OCI-LY1 (cell line): ENCODE results near the gene BRD3OS.

ENCODE experiments used
- H2AFZ ChIP-seq: fragments of 200-600 bp; sonication (generic), shearing (Covaris generic); 2 replicates; pipeline ENCODE4 v1.6.0; 2014; ENCODE audit warnings: antibody characterized with exemption, mild to moderate bottlenecking, low read length
- H3F3A ChIP-seq: fragments of 200-600 bp; sonication (generic), shearing (Covaris generic); 2 replicates; pipeline ENCODE4 v1.6.0; 2014; ENCODE audit warnings: mild to moderate bottlenecking, antibody characterized with exemption, low read length, moderate library complexity; ENCODE audit not compliant: insufficient read depth
- H3K27ac ChIP-seq: fragments of 200-600 bp; sonication (generic); 2 replicates; pipeline ENCODE4 v1.5.1; 2014; ENCODE audit warnings: low read length, mixed run types, mild to moderate bottlenecking, low read depth; ENCODE audit not compliant: poor library complexity, severe bottlenecking
- H3K27me3 ChIP-seq: fragments of 200-600 bp; sonication (generic); 2 replicates; pipeline ENCODE4 v1.6.0; 2014; ENCODE audit warnings: antibody characterized with exemption, mild to moderate bottlenecking, low read length, moderate library complexity; ENCODE audit not compliant: insufficient read depth
- H3K36me3 ChIP-seq: fragments of 200-600 bp; sonication (generic); 2 replicates; pipeline ENCODE4 v1.6.1; 2014; ENCODE audit warnings: mild to moderate bottlenecking, antibody characterized with exemption, low read length, moderate library complexity, mixed read lengths; ENCODE audit not compliant: insufficient read depth
- H3K4me1 ChIP-seq: fragments of 200-600 bp; sonication (generic); 2 replicates; pipeline ENCODE4 v1.5.1; 2014; ENCODE audit warnings: mild to moderate bottlenecking, low read length, moderate library complexity; ENCODE audit not compliant: insufficient read depth, severe bottlenecking
- H3K4me2 ChIP-seq: fragments of 200-600 bp; sonication (generic), shearing (Covaris generic); 2 replicates; pipeline ENCODE4 v1.6.1; 2014; ENCODE audit warnings: low read length
- H3K4me3 ChIP-seq: fragments of 200-600 bp; sonication (generic); 2 replicates; pipeline ENCODE4 v1.5.1; 2014; ENCODE audit warnings: low read length, low read depth, mild to moderate bottlenecking, mixed read lengths; ENCODE audit not compliant: poor library complexity, severe bottlenecking
- H3K79me2 ChIP-seq: fragments of 200-600 bp; shearing (Covaris generic); 2 replicates; pipeline ENCODE4 v1.6.1; 2016; ENCODE audit warnings: mixed run types, low read length, mixed read lengths; ENCODE audit not compliant: insufficient read depth
- H3K9ac ChIP-seq: fragments of 200-600 bp; sonication (generic), shearing (Covaris generic); 2 replicates; pipeline ENCODE4 v1.6.1; 2014; ENCODE audit warnings: mild to moderate bottlenecking, low read length, mixed read lengths
- H3K9me2 ChIP-seq: fragments of 200-600 bp; sonication (generic), shearing (Covaris generic); 2 replicates; pipeline ENCODE4 v1.6.1; 2014; ENCODE audit warnings: low read depth, mild to moderate bottlenecking, low read length, mixed read lengths
- H3K9me3 ChIP-seq: fragments of 200-600 bp; shearing (Covaris generic); 2 replicates; pipeline ENCODE4 v1.6.1; 2014; ENCODE audit warnings: low read length, mixed read lengths
- H4K20me1 ChIP-seq: fragments of 200-600 bp; sonication (generic), shearing (Covaris generic); 2 replicates; pipeline ENCODE4 v1.6.0; 2016; ENCODE audit warnings: mild to moderate bottlenecking, low read length; ENCODE audit not compliant: insufficient read depth
- EZH2 ChIP-seq: fragments of 200-600 bp; sonication (generic), shearing (Covaris generic); IDR thresholded peaks from 2 replicates; pipeline ENCODE4 v1.8.0; 2017; ENCODE audit warnings: borderline replicate concordance, mixed run types, mild to moderate bottlenecking, antibody characterized with exemption, low read length, moderate library complexity, mixed read lengths
- TF ChIP-seq, protein P1 (sequence below): fragments of 200-600 bp; sonication (generic), shearing (Covaris generic); IDR thresholded peaks from 2 replicates; pipeline ENCODE4 v1.5.1; 2017; ENCODE audit warnings: mild to moderate bottlenecking, antibody characterized with exemption, low read length, moderate library complexity, mixed read lengths

Gene BRD3OS

DNA sequence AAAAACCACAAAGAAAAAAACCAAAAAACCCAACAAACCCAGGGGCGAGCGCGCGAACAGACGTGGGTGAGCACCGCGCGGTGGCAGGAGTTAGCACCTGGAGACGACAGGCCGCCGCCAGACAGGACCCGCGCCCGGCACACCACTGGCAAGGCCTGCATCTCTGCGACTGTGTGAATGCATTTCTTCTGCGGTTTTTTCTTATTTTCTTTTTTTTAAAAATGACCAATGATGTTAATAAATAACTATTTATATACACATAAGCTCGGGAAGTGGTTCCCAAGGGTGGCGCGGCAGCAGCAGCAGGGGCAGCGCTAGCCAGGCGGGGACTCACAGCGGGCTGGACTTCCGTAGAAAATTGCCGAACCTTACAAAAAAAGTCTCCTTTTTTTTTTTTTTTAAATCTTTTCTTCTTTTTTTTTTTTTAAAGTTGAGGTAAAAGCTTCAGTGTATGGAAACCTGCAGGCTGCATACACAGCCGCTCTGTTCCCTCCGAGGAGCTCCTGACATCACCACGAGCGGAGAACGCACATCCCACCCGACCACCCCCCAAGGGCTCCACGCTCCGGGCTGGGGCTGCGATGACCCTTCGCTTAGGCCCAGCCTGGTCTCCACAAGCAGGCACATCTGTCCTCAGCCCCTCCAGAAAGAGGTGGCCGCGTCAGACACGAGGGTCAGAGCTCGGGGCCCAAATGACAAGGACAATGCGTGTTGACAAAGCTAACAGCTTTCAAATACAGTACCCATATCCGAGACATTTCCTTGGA lies 7.4 kb downstream of the BRD3OS start:
- no peaks in the 10 kb centered on the region for H3K79me2 ChIP-seq
- no peak overlapping the region for H3K4me3 ChIP-seq
- H3F3A ChIP-seq: no peaks in the 10 kb centered on the region
- no peak overlapping the region for H3K9ac ChIP-seq
- H2AFZ ChIP-seq: no peak overlapping the region
- H3K27ac ChIP-seq: no peak overlapping the region
- H3K4me1 ChIP-seq: no peaks in the 10 kb centered on the region
- no peaks in the 10 kb centered on the region for H3K27me3 ChIP-seq
- H3K4me2 ChIP-seq: no peak overlapping the region
- no peaks in the 10 kb centered on the region for H3K9me3 ChIP-seq
- H3K9me2 ChIP-seq: no peaks in the 10 kb centered on the region
- TF ChIP-seq EZH2: no peak
- TF ChIP-seq, protein P1, sequence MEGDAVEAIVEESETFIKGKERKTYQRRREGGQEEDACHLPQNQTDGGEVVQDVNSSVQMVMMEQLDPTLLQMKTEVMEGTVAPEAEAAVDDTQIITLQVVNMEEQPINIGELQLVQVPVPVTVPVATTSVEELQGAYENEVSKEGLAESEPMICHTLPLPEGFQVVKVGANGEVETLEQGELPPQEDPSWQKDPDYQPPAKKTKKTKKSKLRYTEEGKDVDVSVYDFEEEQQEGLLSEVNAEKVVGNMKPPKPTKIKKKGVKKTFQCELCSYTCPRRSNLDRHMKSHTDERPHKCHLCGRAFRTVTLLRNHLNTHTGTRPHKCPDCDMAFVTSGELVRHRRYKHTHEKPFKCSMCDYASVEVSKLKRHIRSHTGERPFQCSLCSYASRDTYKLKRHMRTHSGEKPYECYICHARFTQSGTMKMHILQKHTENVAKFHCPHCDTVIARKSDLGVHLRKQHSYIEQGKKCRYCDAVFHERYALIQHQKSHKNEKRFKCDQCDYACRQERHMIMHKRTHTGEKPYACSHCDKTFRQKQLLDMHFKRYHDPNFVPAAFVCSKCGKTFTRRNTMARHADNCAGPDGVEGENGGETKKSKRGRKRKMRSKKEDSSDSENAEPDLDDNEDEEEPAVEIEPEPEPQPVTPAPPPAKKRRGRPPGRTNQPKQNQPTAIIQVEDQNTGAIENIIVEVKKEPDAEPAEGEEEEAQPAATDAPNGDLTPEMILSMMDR: no peak
- no peaks in the 10 kb centered on the region for H4K20me1 ChIP-seq
- peaks cover 26% of the 10 kb centered on the region for H3K36me3 ChIP-seq

DNA sequence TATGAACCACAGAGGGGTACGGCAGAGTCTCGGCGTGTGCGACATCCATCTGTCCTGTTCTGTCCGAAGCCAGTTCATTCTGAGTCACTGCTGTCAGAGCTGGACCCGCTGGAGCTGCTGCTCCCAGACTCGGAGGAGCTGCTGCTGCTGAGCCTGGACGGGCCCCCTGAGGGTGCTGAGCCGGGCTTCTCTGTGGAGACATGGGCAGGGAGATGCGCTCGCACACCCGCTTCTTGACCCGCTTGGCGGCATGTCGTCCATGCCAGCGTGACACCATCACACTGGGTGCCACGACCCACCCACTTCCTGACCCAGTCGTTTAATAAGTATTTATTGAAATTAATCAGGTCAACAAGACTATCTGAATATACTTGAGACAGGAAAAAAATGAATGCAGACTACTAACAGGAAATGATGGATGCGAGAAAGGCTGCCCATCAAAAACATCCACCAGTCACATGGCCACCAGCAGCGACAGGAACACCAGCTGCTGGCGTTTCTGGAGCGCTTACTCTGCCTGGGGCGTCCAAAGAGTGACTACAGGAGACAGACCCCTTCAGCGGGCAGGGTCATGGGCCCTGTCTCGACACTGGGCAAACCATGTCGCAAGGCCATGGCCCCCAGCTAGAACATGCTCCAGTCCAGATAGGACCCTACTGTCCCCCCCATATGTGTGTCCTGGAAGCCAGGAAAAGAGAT lies 8.4 kb downstream of the BRD3OS start:
- H3K9ac ChIP-seq: no peak overlapping the region

DNA sequence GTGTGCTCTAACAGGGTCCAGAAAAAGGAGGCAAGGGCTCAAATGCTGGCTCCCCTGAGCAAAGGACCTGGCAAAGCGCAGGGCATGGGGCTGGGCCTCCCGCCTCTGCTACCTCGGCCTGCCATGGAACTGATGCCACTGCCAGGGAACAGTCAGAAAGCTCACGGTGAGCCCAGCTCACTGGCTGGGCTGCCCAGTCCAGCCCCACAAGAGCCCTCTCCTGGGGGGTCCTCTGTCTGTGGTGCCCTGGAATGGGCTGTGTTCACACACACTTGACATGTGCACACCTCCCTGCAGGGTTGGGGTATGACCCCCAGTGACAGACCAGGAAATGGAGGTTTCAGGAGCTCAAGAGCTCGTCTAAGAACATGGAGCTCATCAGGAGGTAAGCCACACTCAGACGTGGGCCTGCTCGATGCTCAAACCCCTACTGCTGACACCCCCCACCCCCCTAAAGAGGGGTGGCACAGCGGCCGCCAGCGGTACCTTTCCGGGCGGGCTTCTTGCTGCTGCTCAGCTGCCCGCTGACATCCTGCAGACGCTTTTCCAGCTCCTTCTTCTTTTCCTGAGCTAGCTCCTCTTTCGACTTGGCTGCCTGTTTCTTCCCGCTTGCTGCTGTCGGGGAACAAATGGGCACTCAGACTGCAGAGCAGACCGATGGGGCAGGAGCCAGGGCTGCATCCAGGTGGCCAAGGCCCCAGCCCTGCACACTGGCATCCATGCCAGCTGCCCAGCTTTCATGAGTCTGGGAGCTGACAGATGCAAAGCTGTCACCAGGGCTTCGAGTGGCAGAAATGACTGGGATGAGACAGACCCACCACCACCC lies 9.1 kb downstream of the BRD3OS start:
- H3K9ac ChIP-seq: no peak overlapping the region
- no peaks in the 10 kb centered on the region for H3F3A ChIP-seq
- H3K79me2 ChIP-seq: no peaks in the 10 kb centered on the region
- H3K4me1 ChIP-seq: no peaks in the 10 kb centered on the region
- H2AFZ ChIP-seq: no peak overlapping the region
- H3K9me2 ChIP-seq: no peaks in the 10 kb centered on the region
- no peak overlapping the region for H3K4me2 ChIP-seq
- H3K36me3 ChIP-seq: peaks cover 31% of the 10 kb centered on the region
- no peaks in the 10 kb centered on the region for H3K9me3 ChIP-seq
- H3K27ac ChIP-seq: no peak overlapping the region
- no peaks in the 10 kb centered on the region for H4K20me1 ChIP-seq
- H3K4me3 ChIP-seq: no peak overlapping the region
- H3K27me3 ChIP-seq: no peaks in the 10 kb centered on the region
- TF ChIP-seq, protein P1: no peak
- TF ChIP-seq EZH2: no peak

More for the DNA sequence above, 8.4 kb downstream of the BRD3OS start:
- Histone ChIP-seq H3F3A (no peaks in the 10 kb centered on the region), H3K9me3 (no peaks in the 10 kb centered on the region), H3K27me3 (no peaks in the 10 kb centered on the region), H3K36me3 (peaks cover 30% of the 10 kb centered on the region), H3K27ac (no peak overlapping the region), H3K9me2 (no peaks in the 10 kb centered on the region), H3K4me1 (no peaks in the 10 kb centered on the region), H3K4me3 (no peak overlapping the region), H4K20me1 (no peaks in the 10 kb centered on the region), H3K4me2 (no peak overlapping the region), H3K79me2 (no peaks in the 10 kb centered on the region), H2AFZ (no peak overlapping the region)
- no peak for TF ChIP-seq EZH2
- TF ChIP-seq, protein P1: no peak
